Stomach (tissue), 9 donors: ENCODE data around the gene RNPS1. TPM values are rescaled to one million over a fixed set of nuclear protein-coding genes. Genes with fewer than 3 reads are reported as not detected.
"Not testable (repeated sequence)": the region's sequence is repeated elsewhere in the genome, so short reads cannot be mapped to it uniquely, and the experiment has no call there.

Source experiments
- DNase-seq, 2 donors: peaks; one replicate each; pipeline versions ENCODE4 v3.0.0 to v3.0.0-alpha.2; 2013 to 2019
- H3K27ac ChIP-seq, 5 donors: fragments of 200-600 bp in 4 of 5; sonication (generic) in 4 of 5; one replicate each; pipeline ENCODE4 v1.5.1; 2013 to 2019; ENCODE audit warnings: mild to moderate bottlenecking in 1 of 5, moderate library complexity in 1 of 5
- H3K27me3 ChIP-seq, 3 donors: fragments of 200-600 bp; sonication (generic); one replicate each; pipeline ENCODE4 v1.5.1; 2017 to 2019; ENCODE audit warnings: mixed run types in 1 of 3
- H3K36me3 ChIP-seq, 4 donors: fragments of 200-600 bp; sonication (generic); 1 replicate in 3 of 4; 2 replicates in 1 of 4; pipeline ENCODE4 v1.5.1; 2016 to 2019
- H3K4me1 ChIP-seq, 4 donors: fragments of 200-600 bp; sonication (generic); one replicate each; pipeline ENCODE4 v1.5.1; 2016 to 2019
- H3K4me3 ChIP-seq, 4 donors: fragments of 200-600 bp; sonication (generic) in 3 of 4; one replicate each; pipeline ENCODE4 v1.5.1; 2016 to 2019; ENCODE audit warnings: mild to moderate bottlenecking in 1 of 4
- H3K9me3 ChIP-seq, 4 donors: fragments of 200-600 bp; sonication (generic); one replicate each; pipeline ENCODE4 v1.5.1; 2016 to 2019
- CTCF ChIP-seq, 7 experiments: fragments of 450-650 bp in 4 of 7; fragments of 200-600 bp in 3 of 7; sonication (generic) in 3 of 7; IDR thresholded peaks; one replicate each; pipeline ENCODE4 v1.5.1; 2016 to 2019; ENCODE audit warnings: antibody characterized with exemption in 7 of 7, control low read depth in 2 of 7, mild to moderate bottlenecking in 1 of 7
- EP300 ChIP-seq: sonication (generic); formaldehyde crosslinking; IDR thresholded peaks from one replicate; pipeline ENCODE4 v1.6.1; 2017; ENCODE audit warnings: antibody characterized with exemption
- POLR2A ChIP-seq, 4 donors: fragments of 450-650 bp; IDR thresholded peaks; one replicate each; pipeline ENCODE4 v1.6.1; 2016; ENCODE audit warnings: antibody characterized with exemption in 4 of 4, control low read depth in 2 of 4, mild to moderate bottlenecking in 1 of 4, moderate library complexity in 1 of 4
- POLR2AphosphoS5 ChIP-seq, 3 donors: sonication (generic); formaldehyde crosslinking; IDR thresholded peaks; one replicate each; pipeline ENCODE4 v1.6.1; 2016; ENCODE audit warnings: antibody characterized with exemption in 3 of 3
- WGBS, 5 donors: extraction: QIAGEN DNeasy Blood & Tissue Kit in 3 of 5; methylation state at CpG; one replicate each; pipeline versions ENCODE4 v1.1.5 to v1.1.7; 2013 to 2018; 5-methylcytosine and 5-hydroxymethylcytosine counted together
- intact Hi-C: fragments of 100-400 bp; cut with DNase I; formaldehyde crosslinking; loops from one replicate; pipeline ENCODE4 v1.15.1; 2023; ENCODE audit warnings: low total_unique reads
- polyA plus RNA-seq, 3 donors: library from polyadenylated mRNA; stranded (reverse); fragments of 200-250 nt; gene quantifications; one replicate each; pipeline ENCODE4 v1.2.3, GENCODE V29; 2013
- total RNA-seq, 5 donors: library from RNA; depleted of rRNA; stranded (reverse); fragments of >200 nt; gene quantifications; one replicate each; pipeline versions ENCODE4 v1.1.0 to v1.2.3, GENCODE V29; 2014 to 2016
- donor health status: healthy with polysubstance abuse.
- donor health status: Bipolar disorder and iron deficiency.
- donor health status: healthy.

RNPS1 gene
- total and polyA plus RNA-seq, 8 donors, result 72.7 to 162 (median 115) TPM

GRCh38 chr16:2270070-2270462, 2.1 kb upstream of the RNPS1 start:
- Histone ChIP-seq H3K4me3 (no peak overlapping the region), H3K9me3 (no peaks in the 10 kb centered on the region), H3K36me3 (peaks cover 0 to 11% (median 0%) of the 10 kb centered on the region in 4 donors), H3K27me3 (no peaks in the 10 kb centered on the region), H3K4me1 (peaks cover 23 to 54% (median 34%) of the 10 kb centered on the region in 4 donors), H3K27ac (no peak overlapping the region)
- TF ChIP-seq CTCF (IDR thresholded peaks at IDR 0.05) (no peak), POLR2A (IDR thresholded peaks at IDR 0.05) (no peak), EP300 (no peak)
- no peak for DNase-seq
- WGBS, 5 donors, result 81 to 92% (median 88%) methylated on average over 9 of the region's 9 CpGs
- intact Hi-C loops, result no loop called here

GRCh38 chr16:2267505-2267912, 417 bp downstream of the RNPS1 start:
- peak overlapping the region; percentile 75 to 81 (median 78) for H3K4me3 ChIP-seq
- H3K4me1 ChIP-seq, result peaks cover 27 to 64% (median 43%) of the 10 kb centered on the region in 4 donors
- H3K9me3 ChIP-seq, DNase-seq, H3K27me3 ChIP-seq, intact Hi-C loops: not testable (repeated sequence)
- H3K27ac ChIP-seq, result peak overlapping the region; percentile 90 to 97 (median 95)
- peaks cover 18 to 30% (median 21%) of the 10 kb centered on the region in 4 donors for H3K36me3 ChIP-seq
- 0 to 1% (median 0%) methylated on average over 32 to 54 of the region's 54 CpGs for WGBS, 5 donors

DNA sequence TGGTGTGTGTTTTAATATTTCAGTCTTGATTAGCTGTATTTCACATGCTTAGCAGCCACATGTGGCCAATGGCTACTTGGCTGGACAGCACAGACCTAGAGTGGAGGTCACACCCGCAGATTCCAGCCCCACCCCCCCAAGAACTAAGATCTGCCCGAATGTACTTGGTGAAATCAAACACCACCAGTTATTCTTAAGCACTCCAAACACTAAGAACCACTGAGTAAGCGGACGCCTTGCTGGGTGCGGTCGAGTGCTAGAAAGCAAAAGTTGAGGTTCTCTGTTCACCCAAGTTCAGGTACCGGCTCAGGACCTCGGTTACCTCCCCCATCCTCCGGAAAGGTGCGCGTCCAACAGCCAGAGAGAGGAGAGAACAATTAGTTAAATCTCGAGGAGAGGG, 1.0 kb downstream of the RNPS1 start:
- DNase-seq, intact Hi-C loops, H3K27me3 ChIP-seq, H3K9me3 ChIP-seq: not testable (repeated sequence)
- Histone ChIP-seq H3K27ac (peak overlapping the region in 4 of 5 donors; percentile 90 to 96 (median 93)), H3K4me3 (peak overlapping the region; percentile 75 to 81 (median 78)), H3K36me3 (peaks cover 24 to 33% (median 27%) of the 10 kb centered on the region in 4 donors), H3K4me1 (peaks cover 27 to 62% (median 43%) of the 10 kb centered on the region in 4 donors)
- 3 to 6% (median 4%) methylated on average over 2 to 11 of the region's 12 CpGs for WGBS, 5 donors

DNA sequence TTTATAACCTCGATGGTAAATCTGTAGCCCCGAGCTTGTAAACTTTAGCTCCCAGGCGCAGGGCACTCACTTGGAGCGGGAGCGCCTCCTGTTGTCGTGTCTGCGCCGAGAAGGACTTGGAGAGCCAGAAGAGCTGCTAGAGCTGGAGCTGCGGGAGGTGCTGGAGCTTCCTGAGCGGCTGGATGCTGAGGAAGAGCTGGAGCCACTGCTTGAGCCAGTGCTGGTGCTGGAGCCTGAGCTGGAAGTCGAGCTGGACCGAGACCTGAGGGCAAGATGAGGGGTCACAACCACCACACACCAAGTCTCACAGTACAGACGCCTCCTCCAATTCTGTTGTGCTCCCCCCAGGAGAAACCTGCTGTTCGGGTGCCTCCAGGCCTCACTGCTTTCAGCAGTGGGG, 4.9 kb downstream of the RNPS1 start:
- intact Hi-C loops, DNase-seq, H3K9me3 ChIP-seq, H3K27ac ChIP-seq, H3K27me3 ChIP-seq, H3K4me3 ChIP-seq: not testable (repeated sequence)
- WGBS, 5 donors, result 82 to 89% (median 84%) methylated on average over 11 to 14 of the region's 14 CpGs
- Histone ChIP-seq H3K4me1 (peaks cover 18 to 36% (median 23%) of the 10 kb centered on the region in 4 donors), H3K36me3 (peaks cover 53 to 70% (median 66%) of the 10 kb centered on the region in 4 donors)

GRCh38 chr16:2260250-2260649, 7.7 kb downstream of the RNPS1 start:
- Histone ChIP-seq H3K27me3 (no peaks in the 10 kb centered on the region), H3K36me3 (peaks cover 81 to 96% (median 91%) of the 10 kb centered on the region in 4 donors), H3K27ac (no peak overlapping the region), H3K4me3 (no peak overlapping the region), H3K9me3 (no peaks in the 10 kb centered on the region), H3K4me1 (peaks cover under 1 to 18% (median 8%) of the 10 kb centered on the region in 4 donors)
- 89 to 92% (median 90%) methylated on average over 8 of the region's 8 CpGs for WGBS, 5 donors
- no peak for DNase-seq
- intact Hi-C loops, result no loop called here
- TF ChIP-seq POLR2AphosphoS5 (IDR thresholded peaks at IDR 0.05), result no peak
- TF ChIP-seq EP300, result no peak
- no peak for TF ChIP-seq CTCF (IDR thresholded peaks at IDR 0.05)
- no peak for TF ChIP-seq POLR2A (IDR thresholded peaks at IDR 0.05)

GRCh38 chr16:2258530-2258929, 9.4 kb downstream of the RNPS1 start:
- not testable (repeated sequence) for DNase-seq, H3K4me1 ChIP-seq, H3K27ac ChIP-seq, H3K27me3 ChIP-seq, H3K4me3 ChIP-seq, H3K9me3 ChIP-seq
- 92 to 100% (median 94%) methylated on average over 7 of the region's 7 CpGs for WGBS, 5 donors
- peaks cover 90 to 100% (median 100%) of the 10 kb centered on the region in 4 donors for H3K36me3 ChIP-seq
- intact Hi-C loops, result loop anchor here (10.0 kb wide), 1 partner anchor 54 kb away; the partner anchor contains the start of gene MLST8
